HG03565 (cell line): ENCODE results near the gene MRPL54.
A peak's percentile ranks its signal among the peaks of the same experiment; 100 is the strongest.

ENCODE experiments used
- ATAC-seq: cut with Tn5 transposase; IDR thresholded peaks from one replicate; pipeline ENCODE4 v1.9.1; 2021; ENCODE audit warnings: mild to moderate bottlenecking, moderate library complexity; ENCODE audit not compliant: unreplicated experiment

MRPL54 gene

DNA sequence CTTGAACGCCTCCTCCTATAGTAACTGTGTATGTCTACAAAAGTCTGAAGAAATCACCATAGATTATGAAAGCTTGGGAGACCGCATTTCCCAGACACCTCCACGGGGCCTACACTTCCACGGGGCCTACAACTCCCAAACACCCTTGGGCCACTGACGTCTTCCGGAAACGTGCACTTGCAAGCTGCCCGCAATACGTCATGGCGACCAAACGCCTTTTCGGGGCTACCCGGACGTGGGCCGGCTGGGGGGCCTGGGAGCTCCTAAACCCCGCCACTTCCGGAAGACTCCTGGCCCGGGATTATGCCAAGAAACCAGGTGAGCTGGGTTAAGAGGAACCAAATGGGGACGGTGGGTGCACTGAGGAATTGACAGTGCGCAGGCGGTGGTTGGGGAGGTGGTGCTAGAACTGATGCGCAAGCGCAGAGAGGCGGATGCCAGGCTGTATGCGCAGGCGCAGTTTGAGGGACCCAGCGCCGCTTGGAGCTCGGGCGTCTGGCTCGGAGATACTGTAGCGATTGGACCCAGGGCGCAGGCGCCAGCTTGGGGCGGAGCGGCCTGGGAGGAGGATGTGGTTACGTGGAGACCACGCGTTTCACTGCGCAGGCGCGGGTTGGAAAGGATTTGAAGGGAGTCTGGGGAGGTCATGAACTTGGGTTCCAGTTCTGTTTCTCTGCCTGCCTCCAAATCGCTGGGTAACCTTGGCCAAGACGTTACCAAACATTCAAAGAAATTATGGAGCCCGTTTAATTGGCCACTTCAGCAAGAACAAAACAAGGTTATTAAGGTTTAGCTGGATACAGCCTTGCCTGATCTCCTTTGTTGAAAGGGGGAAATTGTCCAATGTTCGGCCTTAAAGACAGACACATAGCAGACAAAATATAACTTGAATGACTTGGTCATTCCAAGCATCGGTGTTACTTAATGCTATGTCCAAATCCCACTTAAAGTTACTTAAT, at the start of gene MRPL54:
Gene MRPL54 (plus strand): TSS at position 182 of the 959 bp plus-strand sequence. CDS start 19 bp downstream, at position 201.
- ATAC-seq = peak; percentile 71

GRCh38 chr19:3716147-3716668, 46.3 kb upstream of the MRPL54 start:
- no peak for ATAC-seq

GRCh38 chr19:3719868-3720267, 42.6 kb upstream of the MRPL54 start:
- ATAC-seq = no peak

- ATAC-seq = no peak
These were observed 42.0 kb upstream of the MRPL54 start for GRCh38 chr19:3720349-3720917.

- no peak for ATAC-seq
These were observed 41.2 kb upstream of the MRPL54 start for GRCh38 chr19:3721131-3721886.

DNA sequence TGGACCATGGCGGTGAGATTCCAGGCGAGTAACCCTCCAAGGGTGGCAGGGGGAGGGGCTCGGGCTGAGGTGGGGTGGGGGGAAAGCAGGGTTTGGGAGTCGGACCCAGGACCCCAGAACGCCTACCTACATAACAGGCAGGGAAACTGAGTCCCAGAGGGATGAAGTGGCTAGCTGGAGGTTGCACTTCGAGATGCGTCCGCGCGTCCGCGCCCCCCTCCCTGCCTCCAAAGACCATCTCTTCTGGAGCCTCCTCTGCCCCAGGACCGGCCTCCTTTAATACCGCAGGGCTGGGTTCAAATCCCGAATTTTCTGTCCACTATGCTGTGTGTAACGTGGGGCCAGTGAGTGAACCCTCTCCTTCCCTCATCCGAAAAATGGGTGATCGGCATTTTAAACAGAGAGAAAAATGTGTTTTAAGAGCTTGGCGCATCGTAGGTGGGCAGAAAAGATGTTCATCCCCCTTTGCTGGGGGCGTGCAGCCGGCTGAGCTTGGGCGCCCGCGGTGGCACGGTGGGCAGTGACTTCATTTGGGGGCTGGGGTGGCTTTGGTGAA, 40.5 kb upstream of the MRPL54 start:
- no peak for ATAC-seq

DNA sequence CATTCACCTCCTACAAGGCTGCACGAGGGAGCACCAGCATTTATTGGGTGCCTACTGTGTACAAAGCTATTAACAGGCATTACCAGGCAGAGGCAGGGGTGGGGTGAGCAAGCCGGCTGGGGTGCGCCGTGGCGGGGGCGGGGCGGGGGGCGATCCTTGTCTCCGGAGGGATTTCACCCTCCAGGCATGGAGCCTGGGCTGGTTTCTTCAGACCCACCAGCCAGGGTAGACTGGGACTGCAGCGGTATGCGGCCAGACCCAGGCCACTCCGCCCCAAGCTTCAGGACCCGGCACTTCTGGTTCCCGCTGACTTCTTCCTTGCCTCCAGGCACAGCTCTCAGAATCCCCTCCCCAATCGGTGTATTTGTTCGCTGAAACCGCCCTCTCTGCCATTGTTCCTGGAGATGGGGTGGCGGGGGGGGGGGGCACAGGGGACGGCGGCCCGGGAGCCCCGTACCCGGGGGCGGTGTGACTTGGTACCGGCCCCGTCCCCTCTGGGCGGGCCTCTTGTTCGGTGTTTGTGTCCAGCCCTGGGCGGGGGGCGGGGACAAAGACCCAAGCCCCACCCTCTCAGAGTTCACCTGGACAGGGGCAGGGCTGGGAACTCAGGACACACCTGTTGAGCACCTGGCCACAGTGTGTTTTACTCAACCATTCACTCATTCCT, 39.9 kb upstream of the MRPL54 start:
- no peak for ATAC-seq

DNA sequence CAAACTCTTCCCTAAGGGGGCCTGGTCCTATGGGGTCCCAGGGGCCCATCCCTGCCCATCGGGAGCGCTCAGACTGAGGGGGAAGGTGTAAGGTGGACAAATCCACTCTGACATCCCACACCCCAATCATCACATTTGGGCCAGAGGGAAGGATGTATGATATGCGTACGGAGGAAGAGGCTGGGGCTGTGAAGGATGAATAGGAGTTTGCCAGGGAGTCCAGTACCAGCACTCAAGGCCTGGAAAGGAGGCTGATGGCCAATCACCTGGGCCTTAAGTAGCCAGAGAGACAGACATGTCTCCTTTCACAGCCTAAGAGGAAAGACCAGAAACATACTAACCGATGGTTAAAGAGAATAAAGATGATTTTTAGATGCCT, 39.4 kb upstream of the MRPL54 start:
- ATAC-seq = no peak

DNA sequence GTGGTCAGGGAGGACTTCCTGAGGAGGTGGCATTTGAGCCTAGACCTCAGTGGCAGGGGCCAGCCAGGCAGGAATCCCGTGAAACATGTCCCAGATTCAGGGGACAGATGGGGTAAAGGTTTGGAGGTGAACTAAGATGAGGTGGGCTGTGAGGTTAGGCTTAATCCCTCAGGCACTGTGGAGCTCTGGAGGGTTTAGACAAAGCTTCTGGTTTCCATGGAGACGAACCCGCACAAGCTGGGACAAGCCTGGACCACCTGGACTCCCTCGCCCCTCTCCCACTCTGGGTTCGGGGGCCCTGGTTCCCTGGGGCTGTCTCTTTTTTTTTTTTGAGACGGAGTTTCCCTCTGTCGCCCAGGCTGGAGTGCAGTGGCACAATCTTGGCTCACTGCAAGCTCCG, 38.6 kb upstream of the MRPL54 start:
- no peak for ATAC-seq

- no peak for ATAC-seq
These were observed 37.4 kb upstream of the MRPL54 start for GRCh38 chr19:3725121-3725520.

GRCh38 chr19:3725640-3726310, 36.7 kb upstream of the MRPL54 start:
- no peak for ATAC-seq

DNA sequence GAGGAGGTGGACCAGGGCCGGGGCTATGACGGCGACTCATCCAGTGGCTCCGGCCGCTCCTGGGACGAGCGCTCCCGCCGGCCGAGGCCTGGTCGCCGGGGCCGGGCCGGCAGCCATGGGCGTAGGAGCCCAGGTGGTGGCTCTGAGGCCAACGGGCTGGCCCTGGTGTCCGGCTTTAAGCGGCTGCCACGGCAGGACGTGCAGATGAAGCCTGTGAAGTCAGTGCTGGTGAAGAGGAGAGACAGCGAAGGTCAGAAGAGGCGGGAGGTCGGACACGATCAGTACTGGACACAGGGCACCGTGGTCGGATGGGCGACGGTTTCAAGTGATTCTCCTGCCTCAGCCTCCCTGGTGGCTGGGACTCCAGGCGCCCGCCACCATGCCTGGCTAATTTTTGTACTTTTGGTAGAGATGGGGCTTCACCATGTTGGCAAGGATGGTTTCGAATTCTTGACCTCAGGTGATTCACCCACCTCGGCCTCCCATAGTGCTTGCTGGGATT, 32.0 kb upstream of the MRPL54 start:
- ATAC-seq = no peak

DNA sequence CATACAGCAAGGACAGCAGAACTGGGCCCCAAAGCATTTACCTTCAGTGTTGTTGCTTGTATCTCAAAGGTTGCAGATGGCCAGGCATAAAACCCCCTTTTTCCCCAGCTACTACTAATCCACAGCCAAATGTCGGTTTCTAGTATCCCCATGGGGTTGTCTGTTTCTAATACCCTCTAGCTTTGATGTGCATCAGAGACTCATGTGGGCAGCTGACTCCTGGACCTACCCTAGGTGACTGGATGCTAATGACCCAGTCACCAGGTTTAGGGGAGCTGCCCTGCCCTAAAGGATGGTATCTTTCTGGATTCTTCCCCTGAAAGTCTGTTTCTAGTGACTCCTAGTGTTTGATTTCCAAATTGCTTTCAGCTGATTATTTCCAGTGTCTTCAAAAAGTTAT, 30.4 kb upstream of the MRPL54 start:
- no peak for ATAC-seq

DNA sequence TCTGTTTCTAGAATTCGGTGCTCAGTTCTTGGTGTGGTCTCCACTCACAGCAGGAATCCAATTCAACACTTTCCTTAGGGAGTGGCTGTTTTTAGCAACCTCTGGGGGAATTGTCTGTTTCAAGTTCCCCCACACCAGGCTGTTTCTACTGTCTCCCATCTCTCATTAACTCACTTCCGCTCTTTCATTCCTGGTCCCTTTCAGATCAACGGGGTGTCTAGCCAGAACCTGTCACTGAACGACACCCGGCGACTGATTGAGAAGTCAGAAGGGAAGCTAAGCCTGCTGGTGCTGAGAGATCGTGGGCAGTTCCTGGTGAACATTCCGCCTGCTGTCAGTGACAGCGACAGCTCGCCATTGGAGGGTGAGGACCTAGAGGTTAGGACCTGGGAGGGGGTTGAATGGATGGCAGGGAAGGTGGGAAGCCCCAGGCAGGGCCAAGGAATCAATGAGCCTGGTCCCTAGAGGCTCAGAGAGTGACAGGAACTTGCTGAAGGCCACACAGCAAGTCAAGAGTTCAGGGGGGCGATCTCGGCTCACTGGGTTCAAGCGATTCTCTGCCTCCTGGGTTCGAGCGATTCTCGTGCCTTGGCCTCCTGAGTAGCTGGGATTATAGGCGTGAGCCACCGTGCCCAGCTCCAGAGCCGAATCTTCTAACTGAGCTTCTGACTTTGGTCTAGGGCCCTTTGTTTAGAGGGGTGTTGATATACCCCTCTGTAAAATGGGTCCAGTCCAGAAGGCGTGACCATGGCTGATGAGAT, 28.8 kb upstream of the MRPL54 start:
- ATAC-seq = no peak

DNA sequence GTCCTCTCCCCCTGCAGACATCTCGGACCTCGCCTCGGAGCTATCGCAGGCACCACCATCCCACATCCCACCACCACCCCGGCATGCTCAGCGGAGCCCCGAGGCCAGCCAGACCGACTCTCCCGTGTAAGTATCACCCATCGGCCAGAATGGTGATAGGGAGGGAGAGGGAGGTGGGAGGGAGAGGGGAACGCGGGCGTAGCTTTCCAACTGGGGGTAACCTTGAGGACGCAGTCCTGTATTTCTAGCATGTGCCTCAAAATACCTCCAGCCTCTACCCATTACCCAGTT, 28.2 kb upstream of the MRPL54 start:
- no peak for ATAC-seq

DNA sequence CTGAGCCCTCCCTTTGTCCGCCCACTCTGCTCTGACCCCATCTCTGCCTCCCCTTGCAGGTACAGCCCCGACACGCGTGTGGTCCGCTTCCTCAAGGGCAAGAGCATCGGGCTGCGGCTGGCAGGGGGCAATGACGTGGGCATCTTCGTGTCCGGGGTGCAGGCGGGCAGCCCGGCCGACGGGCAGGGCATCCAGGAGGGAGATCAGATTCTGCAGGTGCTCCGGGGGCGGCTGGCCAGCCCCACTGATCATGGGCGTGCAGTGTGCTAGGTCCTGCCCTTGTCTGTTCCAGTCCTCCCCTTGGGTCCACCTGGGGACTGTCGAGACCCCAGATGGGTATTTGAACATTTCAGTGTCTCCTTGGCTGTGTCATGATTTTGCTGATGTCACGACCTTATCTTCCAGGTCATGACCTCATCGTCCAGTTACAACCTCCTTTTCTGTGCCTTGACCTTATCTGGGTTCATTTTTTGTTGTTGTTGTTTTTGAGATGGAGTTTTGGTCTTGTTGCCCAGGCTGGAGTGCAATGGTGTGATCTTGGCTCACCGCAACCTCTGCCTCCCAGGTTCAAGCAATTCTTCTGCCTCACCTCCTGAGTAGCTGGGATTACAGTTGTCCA, 26.3 kb upstream of the MRPL54 start:
- no peak for ATAC-seq

DNA sequence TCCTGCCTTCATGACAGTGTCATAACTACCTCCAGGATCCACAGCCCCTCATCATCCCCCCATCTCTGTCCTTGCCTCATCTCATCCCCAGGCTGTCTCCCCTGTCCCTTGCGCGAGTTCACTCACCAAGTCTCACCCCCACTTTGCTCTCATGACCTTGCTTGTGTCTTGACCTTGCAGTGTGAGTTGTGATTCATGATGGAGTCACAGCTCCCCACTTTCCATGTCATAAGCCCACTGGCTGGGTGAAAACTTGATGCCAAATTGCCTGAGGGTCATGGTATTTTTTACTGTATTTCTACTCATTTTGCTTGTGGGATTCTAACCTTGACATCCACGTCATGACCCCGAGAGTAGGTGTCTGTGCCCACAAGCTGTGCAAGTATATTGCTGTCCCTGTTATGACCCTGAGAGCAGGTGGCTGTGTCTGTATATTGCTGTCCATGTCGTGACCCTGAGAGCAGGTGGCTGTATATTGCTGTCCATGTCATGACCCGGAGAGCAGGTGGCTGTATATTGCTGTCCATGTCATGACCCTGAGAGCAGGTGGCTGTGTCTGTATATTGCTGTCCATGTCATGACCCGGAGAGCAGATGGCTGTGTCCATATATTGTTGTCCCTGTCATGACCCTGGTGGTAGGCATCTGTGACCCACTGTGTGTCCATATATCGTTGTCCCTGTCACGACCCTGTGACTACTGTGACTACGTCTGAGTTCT, 24.8 kb upstream of the MRPL54 start:
- ATAC-seq = no peak
